CD14-positive monocyte (primary cell): ENCODE measurements around the gene TTYH3. TPM values are rescaled to one million over a fixed set of nuclear protein-coding genes. Genes with fewer than 3 reads are reported as not detected.

Experiments used
- DNase-seq, 3 donors: peaks; one replicate each; pipeline ENCODE4 v3.0.0-alpha.2; 2011 to 2022
- H2AFZ ChIP-seq: 2 replicates; pipeline ENCODE4 v1.6.0; 2012; ENCODE audit warnings: mild to moderate bottlenecking, low read depth, low read length, inconsistent platforms; ENCODE audit not compliant: insufficient read depth, poor library complexity, severe bottlenecking
- H3K27ac ChIP-seq, 2 donors: 1 replicate in 1 of 2; 2 replicates in 1 of 2; pipeline ENCODE4 v1.5.1; 2012 to 2013; ENCODE audit warnings: low read length in 2 of 2, control low read depth in 1 of 2, inconsistent platforms in 1 of 2, low read depth in 1 of 2, mild to moderate bottlenecking in 1 of 2
- H3K27me3 ChIP-seq, 2 donors: one replicate each; pipeline versions ENCODE4 v1.6.0 to v1.6.1; 2011 to 2013; ENCODE audit warnings: low read length in 2 of 2; ENCODE audit not compliant: control insufficient read depth in 2 of 2, insufficient read depth in 2 of 2
- H3K36me3 ChIP-seq, 2 donors: replicated peaks in 1 of 2; 1 replicate in 1 of 2; 2 replicates in 1 of 2; pipeline versions ENCODE4 v1.5.1 to v1.6.1; 2012 to 2013; ENCODE audit warnings: low read length in 2 of 2, control low read depth in 1 of 2, inconsistent platforms in 1 of 2, mild to moderate bottlenecking in 1 of 2; ENCODE audit not compliant: insufficient read depth in 2 of 2, control insufficient read depth in 1 of 2
- H3K4me1 ChIP-seq, 2 donors: 1 replicate in 1 of 2; 2 replicates in 1 of 2; pipeline versions ENCODE4 v1.5.1 to v1.6.1; 2012 to 2013; ENCODE audit warnings: low read length in 2 of 2, control low read depth in 1 of 2, inconsistent platforms in 1 of 2, mild to moderate bottlenecking in 1 of 2, moderate library complexity in 1 of 2; ENCODE audit not compliant: insufficient read depth in 2 of 2, control insufficient read depth in 1 of 2
- H3K4me2 ChIP-seq: replicated peaks from 2 replicates; pipeline ENCODE3; 2012; ENCODE audit warnings: low read length, moderate library complexity, mild to moderate bottlenecking; ENCODE audit not compliant: poor library complexity, severe bottlenecking; ENCODE audit errors: extremely low read depth
- H3K4me3 ChIP-seq, 3 experiments: fragments of 200-600 bp in 1 of 3; sonication (generic) in 1 of 3; replicated peaks in 1 of 3; 1 replicate in 2 of 3; 2 replicates in 1 of 3; pipeline ENCODE4 v1.5.1; 2011 to 2013; ENCODE audit warnings: low read length in 3 of 3, mild to moderate bottlenecking in 3 of 3, control low read depth in 2 of 3, low read depth in 2 of 3, inconsistent platforms in 1 of 3, moderate library complexity in 1 of 3
- H3K79me2 ChIP-seq: 2 replicates; pipeline ENCODE4 v1.6.0; 2012; ENCODE audit warnings: mild to moderate bottlenecking, control low read depth, inconsistent platforms, low read length, moderate library complexity; ENCODE audit not compliant: insufficient read depth
- H3K9ac ChIP-seq: 2 replicates; pipeline ENCODE4 v1.6.0; 2017; ENCODE audit warnings: low read length, mild to moderate bottlenecking; ENCODE audit not compliant: insufficient read depth, poor library complexity, severe bottlenecking
- H3K9me3 ChIP-seq, 2 donors: replicated peaks in 1 of 2; 1 replicate in 1 of 2; 2 replicates in 1 of 2; pipeline versions ENCODE4 v1.5.1 to v1.6.1; 2012 to 2013; ENCODE audit warnings: low read length in 2 of 2, control low read depth in 1 of 2; ENCODE audit not compliant: control insufficient read depth in 1 of 2, insufficient read depth in 1 of 2
- H4K20me1 ChIP-seq: 2 replicates; pipeline ENCODE4 v1.6.0; 2012; ENCODE audit warnings: mild to moderate bottlenecking, low read length, control low read depth, moderate library complexity; ENCODE audit not compliant: insufficient read depth
- H3K27ac Mint-ChIP-seq, 7 donors: one replicate each; pipeline ENCODE4 v1.8.0; 2020; ENCODE audit warnings: mild to moderate bottlenecking in 7 of 7, mixed read lengths in 7 of 7, moderate library complexity in 6 of 7, inconsistent platforms in 2 of 7
- H3K27me3 Mint-ChIP-seq, 3 donors: one replicate each; pipeline ENCODE4 v1.8.0; 2021 to 2022; ENCODE audit warnings: low read depth in 3 of 3, mild to moderate bottlenecking in 3 of 3, mixed read lengths in 3 of 3, moderate library complexity in 3 of 3, inconsistent platforms in 1 of 3
- H3K36me3 Mint-ChIP-seq, 2 donors: one replicate each; pipeline ENCODE4 v1.8.0; 2020; ENCODE audit warnings: mixed read lengths in 2 of 2, inconsistent platforms in 1 of 2, mild to moderate bottlenecking in 1 of 2
- H3K4me1 Mint-ChIP-seq: one replicate; pipeline ENCODE4 v1.8.0; 2020; ENCODE audit warnings: mild to moderate bottlenecking, mixed read lengths
- H3K4me3 Mint-ChIP-seq, 2 donors: one replicate each; pipeline ENCODE4 v1.8.0; 2020; ENCODE audit warnings: mild to moderate bottlenecking in 2 of 2, mixed read lengths in 2 of 2, moderate library complexity in 1 of 2
- H3K9me3 Mint-ChIP-seq, 7 donors: one replicate each; pipeline ENCODE4 v1.8.0; 2020 to 2022; ENCODE audit warnings: mixed read lengths in 7 of 7, mild to moderate bottlenecking in 6 of 7, moderate library complexity in 6 of 7, inconsistent platforms in 2 of 7
- WGBS: methylation state at CpG from one replicate; pipeline ENCODE4 v1.1.5; 2013; ENCODE audit warnings: missing lambda C conversion rate; ENCODE audit not compliant: insufficient coverage; 5-methylcytosine and 5-hydroxymethylcytosine counted together
- intact Hi-C, 2 donors: fragments of 100-400 bp; cut with micrococcal nuclease; formaldehyde crosslinking; loops; one replicate each; pipeline versions ENCODE4 v1.15.0 to v1.15.1; 2023
- polyA plus RNA-seq, 3 donors: library from polyadenylated mRNA; depleted of rRNA in 1 of 3; unstranded in 2 of 3; stranded (reverse) in 1 of 3; fragments of 300-500 nt in 2 of 3; fragments of >200 nt in 1 of 3; fragmentation: Illumina TruSeq in 2 of 3; gene quantifications; 1 replicate in 2 of 3; 2 replicates in 1 of 3; pipeline ENCODE4 v1.2.3, GENCODE V29; 2012 to 2021
- TF ChIP-seq, protein P1 (sequence below): fragments of 200-600 bp; IDR thresholded peaks from one replicate; pipeline ENCODE4 v1.8.0; 2022; ENCODE audit warnings: antibody characterized with exemption, mild to moderate bottlenecking

TTYH3 gene
- polyA plus RNA-seq, 3 donors = 13.4 to 73.5 (median 17.4) TPM

DNA sequence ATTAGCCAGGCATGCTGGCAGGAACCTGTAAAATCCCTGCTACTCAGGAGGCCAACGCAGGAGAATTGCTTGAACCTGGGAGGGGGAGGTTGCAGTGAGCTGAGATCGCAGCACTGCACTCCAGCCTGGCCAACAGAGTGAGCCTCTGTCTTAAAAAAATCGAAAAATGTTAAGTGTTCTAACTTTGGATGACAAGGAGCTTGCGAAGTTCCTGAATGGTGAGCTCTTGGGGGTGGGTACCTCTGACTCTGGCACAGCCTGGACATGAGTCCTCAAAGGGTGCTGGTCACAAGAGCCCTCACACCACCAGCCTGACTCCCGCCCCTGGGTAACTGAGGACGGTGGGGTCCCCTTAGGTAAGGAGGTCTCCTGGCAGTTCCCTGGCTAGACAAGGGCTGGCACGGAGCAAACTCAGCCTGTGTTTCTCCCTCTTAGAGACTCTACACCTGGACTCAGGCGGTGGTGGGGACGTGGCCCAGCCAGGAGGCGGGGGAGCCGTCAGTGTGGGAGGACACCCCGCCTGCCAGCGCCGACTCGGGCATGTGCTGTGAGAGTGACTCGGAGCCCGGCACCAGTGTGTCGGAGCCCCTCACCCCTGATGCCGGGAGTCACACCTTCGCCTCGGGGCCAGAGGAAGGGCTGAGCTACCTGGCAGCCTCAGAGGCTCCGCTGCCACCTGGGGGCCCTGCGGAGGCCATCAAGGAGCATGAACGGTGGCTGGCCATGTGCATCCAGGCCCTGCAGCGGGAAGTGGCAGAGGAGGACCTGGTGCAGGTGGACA lies 80.3 kb downstream of the TTYH3 start:
- WGBS = 95% methylated on average over 23 of the region's 25 CpGs
- no peak overlapping the region for H3K9ac ChIP-seq
- no peak overlapping the region for H3K4me3 Mint-ChIP-seq

DNA sequence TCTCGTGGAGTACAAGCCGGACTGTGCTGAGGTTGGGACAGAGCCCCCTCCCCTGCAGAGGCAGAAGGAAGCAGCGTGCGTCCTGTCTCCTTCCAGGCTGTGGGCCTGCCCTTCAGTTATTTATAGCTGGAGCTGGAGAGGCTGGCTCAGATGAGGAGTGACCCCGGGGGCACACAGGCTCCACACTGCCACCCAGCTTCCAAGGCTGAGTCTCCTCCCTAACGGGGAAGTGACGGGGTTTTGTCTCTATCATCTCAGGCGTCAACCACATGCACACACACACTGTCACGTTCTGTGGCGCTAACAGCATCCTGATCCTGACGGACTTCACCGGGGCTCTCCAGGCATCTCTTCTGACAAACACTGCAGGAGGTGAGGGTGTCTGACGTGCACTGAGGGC lies 81.6 kb downstream of the TTYH3 start:
- TF ChIP-seq, protein P1, sequence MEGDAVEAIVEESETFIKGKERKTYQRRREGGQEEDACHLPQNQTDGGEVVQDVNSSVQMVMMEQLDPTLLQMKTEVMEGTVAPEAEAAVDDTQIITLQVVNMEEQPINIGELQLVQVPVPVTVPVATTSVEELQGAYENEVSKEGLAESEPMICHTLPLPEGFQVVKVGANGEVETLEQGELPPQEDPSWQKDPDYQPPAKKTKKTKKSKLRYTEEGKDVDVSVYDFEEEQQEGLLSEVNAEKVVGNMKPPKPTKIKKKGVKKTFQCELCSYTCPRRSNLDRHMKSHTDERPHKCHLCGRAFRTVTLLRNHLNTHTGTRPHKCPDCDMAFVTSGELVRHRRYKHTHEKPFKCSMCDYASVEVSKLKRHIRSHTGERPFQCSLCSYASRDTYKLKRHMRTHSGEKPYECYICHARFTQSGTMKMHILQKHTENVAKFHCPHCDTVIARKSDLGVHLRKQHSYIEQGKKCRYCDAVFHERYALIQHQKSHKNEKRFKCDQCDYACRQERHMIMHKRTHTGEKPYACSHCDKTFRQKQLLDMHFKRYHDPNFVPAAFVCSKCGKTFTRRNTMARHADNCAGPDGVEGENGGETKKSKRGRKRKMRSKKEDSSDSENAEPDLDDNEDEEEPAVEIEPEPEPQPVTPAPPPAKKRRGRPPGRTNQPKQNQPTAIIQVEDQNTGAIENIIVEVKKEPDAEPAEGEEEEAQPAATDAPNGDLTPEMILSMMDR = no peak
- intact Hi-C loops = no loop called here
- H3K4me1 ChIP-seq = peaks cover 49 to 57% of the 10 kb centered on the region in 2 donors
- no peaks in the 10 kb centered on the region for H3K79me2 ChIP-seq
- no peak overlapping the region for H3K9ac ChIP-seq
- no peak overlapping the region for H2AFZ ChIP-seq
- peaks cover 63% of the 10 kb centered on the region for H3K4me1 Mint-ChIP-seq
- peak; percentile 49 to 61 (median 56) for DNase-seq
- H3K27me3 Mint-ChIP-seq = peaks cover 28 to 67% (median 31%) of the 10 kb centered on the region in 3 donors
- H3K27ac ChIP-seq = no peak overlapping the region
- peaks cover 0 to 18% of the 10 kb centered on the region in 2 donors for H3K27me3 ChIP-seq
- WGBS = 11% methylated on average over 5 of the region's 13 CpGs
- peak overlapping the region; percentile 60 to 67 for H3K4me3 Mint-ChIP-seq
- peaks cover 11 to 29% of the 10 kb centered on the region in 2 donors for H3K36me3 Mint-ChIP-seq
- no peaks in the 10 kb centered on the region for H4K20me1 ChIP-seq
- H3K36me3 ChIP-seq = no peaks in the 10 kb centered on the region
- peaks cover 3 to 14% (median 6%) of the 10 kb centered on the region in 7 donors for H3K9me3 Mint-ChIP-seq
- H3K27ac Mint-ChIP-seq = peak overlapping the region in 1 of 7 donors; percentile 68
- no peak overlapping the region for H3K4me2 ChIP-seq
- H3K9me3 ChIP-seq = peaks cover 0 to 5% of the 10 kb centered on the region in 2 donors
- no peak overlapping the region for H3K4me3 ChIP-seq

More for the DNA sequence above, 80.3 kb downstream of the TTYH3 start:
- Histone ChIP-seq H3K27me3 (peaks cover 0 to 9% of the 10 kb centered on the region in 2 donors), H3K4me3 (no peak overlapping the region), H3K27ac (no peak overlapping the region), H2AFZ (no peak overlapping the region), H3K4me1 (peaks cover 37 to 46% of the 10 kb centered on the region in 2 donors), H3K4me2 (no peak overlapping the region), H4K20me1 (no peaks in the 10 kb centered on the region), H3K79me2 (no peaks in the 10 kb centered on the region), H3K9me3 (peaks cover 0 to 5% of the 10 kb centered on the region in 2 donors), H3K36me3 (no peaks in the 10 kb centered on the region)
- TF ChIP-seq, protein P1 = no peak
- Mint-ChIP-seq H3K36me3 (peaks cover 6 to 20% of the 10 kb centered on the region in 2 donors), H3K27ac (peak overlapping the region in 2 of 7 donors; percentile 13 to 41), H3K4me1 (peaks cover 51% of the 10 kb centered on the region), H3K27me3 (peaks cover 16 to 57% (median 26%) of the 10 kb centered on the region in 3 donors), H3K9me3 (peaks cover 3 to 12% (median 6%) of the 10 kb centered on the region in 7 donors)
- no peak for DNase-seq
- intact Hi-C loops = no loop called here
